ENCODE data around the gene IP6K1. TPM values are rescaled to one million over a fixed set of nuclear protein-coding genes. Genes with fewer than 3 reads are reported as not detected.

The IP6K1 gene
- total RNA-seq, 1 experiment from 2014 or later, result 30.6 TPM

GRCh38 chr3:49790626-49791411 is 4.5 kb upstream of the IP6K1 start:
- H3K36me3 ChIP-seq (ENCODE audit: control insufficient read depth in 1 of 2, insufficient read depth in 2 of 2, low read length in 2 of 2), result no peaks in the 10 kb centered on the region
- H3K4me2 ChIP-seq (ENCODE audit: low read length), result no peak overlapping the region
- H3K4me1 ChIP-seq (ENCODE audit: control insufficient read depth in 1 of 2, insufficient read depth in 2 of 2, low read length in 2 of 2), result peaks cover 5 to 9% of the 10 kb centered on the region in 2 experiments; a peak in 3 of 4 replicates
- ATAC-seq (no peak), DNase-seq (ENCODE audit: low read depth, low spot score) (no peak)
- H3K9ac ChIP-seq (ENCODE audit: low read length), result no peak overlapping the region
- H3K27ac ChIP-seq (ENCODE audit: low read depth, low read length), result no peak overlapping the region
- no TSS peak for BruUV-seq (replicated peaks)
- RAD21 ChIA-PET (ENCODE audit: low non-redundant PET in 1 of 2, low total read pairs in 2 of 2, uncharacterized antibody in 2 of 2, unreplicated experiment in 2 of 2), result no interaction called here
- POLR2A ChIA-PET, result no interaction called here
- no peak overlapping the region for H3K4me3 ChIP-seq (replicated peaks in 1 of 2; ENCODE audit: low read depth in 1 of 2, low read length in 2 of 2)
- H2AFZ ChIP-seq (ENCODE audit: low read depth, low read length, poor library complexity, severe bottlenecking), result no peak overlapping the region
- intact Hi-C loops (cut with micrococcal nuclease), result no loop called here
- H3K27me3 ChIP-seq (ENCODE audit: insufficient read depth, low read length), result no peaks in the 10 kb centered on the region
- CTCF ChIA-PET, result no interaction called here
- no peaks in the 10 kb centered on the region for H4K20me1 ChIP-seq (ENCODE audit: insufficient read depth)
- no peak for TF ChIP-seq CTCF (IDR thresholded peaks at IDR 0.05 in 2 of 3, conservative IDR thresholded peaks at IDR 0.05 in 1 of 3; ENCODE audit: borderline replicate concordance in 1 of 3, insufficient read depth in 1 of 3, low read depth in 2 of 3, low read length in 2 of 3)
- no peak for TF ChIP-seq POLR2AphosphoS5 (IDR thresholded peaks at IDR 0.05; ENCODE audit: low read depth, low read length)
- no peak for TF ChIP-seq CEBPB (IDR thresholded peaks at IDR 0.05; ENCODE audit: low read depth)
- TF ChIP-seq ELF1 (IDR thresholded peaks at IDR 0.05; ENCODE audit: borderline replicate concordance, low read depth), result no peak
- TF ChIP-seq SP1 (IDR thresholded peaks at IDR 0.05; ENCODE audit: low read depth), result no peak
- TF ChIP-seq CBX3 (IDR thresholded peaks at IDR 0.05; ENCODE audit: low read depth), result no peak
- TF ChIP-seq ATF3 (IDR thresholded peaks at IDR 0.05), result no peak
- no peak for TF ChIP-seq EGR1 (IDR thresholded peaks at IDR 0.05; ENCODE audit: low read depth)
- no peak for TF ChIP-seq ZFX (IDR thresholded peaks at IDR 0.05)
- peaks cover 5% of the 10 kb centered on the region for H3K79me2 ChIP-seq (ENCODE audit: insufficient read depth, low read length)
- H3K9me2 ChIP-seq (ENCODE audit: insufficient read depth), result no peaks in the 10 kb centered on the region
- H3K9me3 ChIP-seq (ENCODE audit: control insufficient read depth in 1 of 2, insufficient read depth in 1 of 2, low read depth in 1 of 2, low read length in 2 of 2), result no peaks in the 10 kb centered on the region
